HuH-7 (cell line): Measurements from ENCODE around the gene PLP2.

Experiments
- DNase-seq: peaks from one replicate; pipeline ENCODE4 v3.0.0; 2011; ENCODE audit warnings: low spot score

PLP2 gene

DNA sequence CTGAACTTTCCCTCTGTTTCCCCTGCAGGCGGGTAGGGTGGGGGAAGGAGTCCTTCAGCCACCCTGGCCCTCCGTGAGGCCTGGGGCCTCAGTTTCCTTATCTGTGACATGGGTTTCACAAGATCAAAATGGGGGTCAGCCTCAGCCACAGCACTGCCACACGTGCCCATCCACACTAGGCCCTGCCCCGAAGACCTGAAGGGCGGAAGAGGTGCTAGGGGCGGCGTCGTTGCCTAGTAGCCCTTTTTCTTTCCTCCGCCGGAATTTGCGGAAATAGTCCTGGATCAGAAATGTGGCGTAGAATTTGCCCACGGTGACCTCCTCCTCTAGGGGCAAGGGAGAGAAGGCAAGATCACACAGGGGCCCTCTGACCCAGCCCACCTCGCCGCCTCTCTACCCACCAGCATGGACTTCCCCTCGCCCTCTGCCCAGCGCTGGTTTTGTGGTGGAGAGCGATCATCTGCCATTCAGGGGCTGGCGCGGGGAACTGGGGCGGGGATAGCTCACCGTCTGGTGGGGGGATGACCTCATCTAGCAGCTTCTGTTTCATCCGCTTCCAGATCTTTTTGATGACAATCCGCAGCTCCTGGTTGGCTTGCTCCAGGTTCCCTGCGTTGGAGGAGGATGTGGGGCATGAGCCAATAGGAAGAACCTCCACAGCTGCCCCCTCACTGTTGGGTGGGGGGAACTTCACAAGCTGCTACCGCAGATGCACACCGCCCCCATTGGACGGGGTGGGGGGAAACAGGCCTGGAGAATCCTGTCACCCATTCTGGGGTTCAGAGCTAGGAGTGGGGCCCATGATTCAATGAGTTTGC, 37.9 kb downstream of the PLP2 start:
- DNase-seq = no peak

DNA sequence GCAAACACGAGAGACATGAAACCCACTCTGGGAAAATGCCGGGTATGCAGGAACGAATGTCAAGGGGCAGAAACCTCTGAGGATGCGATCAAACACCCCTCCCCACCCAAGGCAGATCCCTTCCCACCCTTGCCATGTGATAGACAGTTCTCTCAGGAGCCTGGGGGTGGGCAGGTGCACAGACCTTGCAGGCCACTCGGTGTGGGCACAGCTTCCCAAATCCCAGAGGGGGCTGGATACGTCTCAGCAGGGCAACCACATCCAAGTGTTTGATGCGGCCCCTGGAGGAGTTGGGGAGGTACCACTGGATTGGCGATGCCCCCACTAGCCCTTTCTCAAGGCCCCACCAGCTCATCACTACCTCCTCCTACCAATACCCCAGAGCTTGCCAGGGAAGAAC, 38.7 kb downstream of the PLP2 start:
- no peak for DNase-seq

DNA sequence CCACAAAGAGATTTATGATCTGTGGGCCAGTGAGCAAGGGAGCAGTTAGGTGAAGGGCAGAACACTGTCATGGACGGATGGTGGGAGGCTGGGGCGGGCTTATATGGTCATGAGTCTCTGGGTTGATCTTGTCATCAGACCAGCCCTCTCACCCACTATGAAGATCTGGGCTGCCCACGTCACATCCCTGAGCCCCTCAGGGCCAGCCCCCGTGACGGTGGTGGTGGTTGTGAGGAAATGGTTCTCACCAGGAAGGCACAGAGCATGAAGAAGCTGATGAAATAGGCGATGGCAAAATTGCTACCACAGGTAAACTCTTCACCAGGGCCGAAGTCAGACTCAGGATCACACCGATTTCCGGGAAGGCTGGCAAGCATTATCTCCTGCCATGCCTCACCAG, 39.4 kb downstream of the PLP2 start:
- DNase-seq = no peak

DNA sequence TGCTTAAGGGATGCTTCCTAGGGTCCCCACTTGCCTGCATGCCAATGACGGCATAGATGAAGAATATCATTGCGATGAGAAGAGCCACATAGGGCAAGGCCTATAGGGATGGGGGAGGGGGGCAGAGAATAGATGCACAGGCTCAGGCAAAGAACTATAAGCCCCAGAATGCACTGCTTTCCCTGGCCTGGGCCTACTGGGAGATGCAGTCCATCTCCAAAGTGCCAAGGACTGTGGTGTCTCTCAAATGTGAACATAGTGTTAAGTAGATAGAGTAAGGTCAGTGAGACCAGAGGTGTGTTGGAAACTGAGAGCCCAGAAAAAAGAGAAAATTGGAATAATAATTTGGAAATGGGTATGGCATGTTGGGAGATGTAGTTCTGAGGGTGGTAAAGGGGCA, 40.5 kb downstream of the PLP2 start:
- no peak for DNase-seq

DNA sequence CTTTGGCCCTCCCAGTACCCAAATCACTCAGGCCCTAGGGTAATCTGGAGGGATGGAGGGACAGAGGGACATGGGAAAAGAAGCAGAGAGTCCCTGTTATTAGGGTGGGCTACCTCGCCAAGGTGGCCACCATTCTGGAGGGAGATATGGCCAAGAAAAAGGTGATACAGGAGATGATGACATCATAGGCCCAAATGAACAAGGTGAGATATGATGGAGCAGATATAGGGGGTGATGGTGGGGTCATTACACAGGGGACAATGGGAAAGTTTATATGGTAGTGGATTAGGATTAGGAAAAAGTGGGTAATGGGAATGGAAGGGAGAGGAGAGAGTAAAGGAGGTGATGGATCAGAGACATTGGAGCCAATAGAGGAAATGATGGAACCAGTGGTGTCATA, 41.2 kb downstream of the PLP2 start:
- no peak for DNase-seq

DNA sequence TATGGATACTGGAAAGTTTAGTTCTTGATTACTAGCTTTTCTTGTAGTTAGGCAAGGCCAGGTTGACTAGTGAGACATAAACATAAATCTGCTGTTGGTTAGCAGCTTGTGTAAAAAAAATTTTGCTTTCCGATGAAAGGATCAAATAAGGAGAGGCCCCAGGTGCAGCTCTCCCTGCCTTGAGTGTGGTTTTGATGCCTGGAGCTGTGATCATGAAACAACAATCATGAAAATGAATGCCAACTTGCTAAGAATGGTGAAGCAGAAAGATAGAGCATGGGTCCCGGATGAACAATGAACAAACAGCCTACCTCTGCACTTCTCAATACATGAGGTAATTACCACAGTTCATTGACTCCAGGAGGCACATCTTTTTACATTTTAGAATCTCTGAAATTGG, 42.7 kb downstream of the PLP2 start:
- DNase-seq = no peak

DNA sequence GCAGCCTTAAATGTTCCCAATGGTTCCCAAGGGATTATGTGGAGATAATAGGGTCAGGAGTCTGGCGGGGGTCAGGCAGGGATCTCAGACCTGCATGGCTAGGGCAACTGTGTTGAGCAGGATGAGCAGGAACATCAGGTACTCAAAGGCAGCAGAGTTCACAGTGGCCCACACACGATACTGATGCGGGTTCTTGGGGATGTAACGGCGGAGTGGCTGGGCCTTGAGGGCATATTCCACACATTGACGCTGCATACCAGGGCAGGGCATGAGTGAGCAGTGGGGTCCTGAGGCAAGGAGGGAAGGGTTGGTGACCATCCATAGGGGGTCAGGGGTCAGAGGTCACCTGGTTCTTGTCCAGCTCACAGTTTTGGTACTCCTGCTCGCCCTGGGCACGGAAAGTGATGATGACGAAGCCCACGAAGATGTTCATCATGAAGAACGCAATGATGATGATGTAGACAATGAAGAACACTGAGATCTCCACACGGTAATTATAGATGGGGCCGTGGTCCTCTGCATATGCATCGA, 43.4 kb downstream of the PLP2 start:
- DNase-seq = no peak

DNA sequence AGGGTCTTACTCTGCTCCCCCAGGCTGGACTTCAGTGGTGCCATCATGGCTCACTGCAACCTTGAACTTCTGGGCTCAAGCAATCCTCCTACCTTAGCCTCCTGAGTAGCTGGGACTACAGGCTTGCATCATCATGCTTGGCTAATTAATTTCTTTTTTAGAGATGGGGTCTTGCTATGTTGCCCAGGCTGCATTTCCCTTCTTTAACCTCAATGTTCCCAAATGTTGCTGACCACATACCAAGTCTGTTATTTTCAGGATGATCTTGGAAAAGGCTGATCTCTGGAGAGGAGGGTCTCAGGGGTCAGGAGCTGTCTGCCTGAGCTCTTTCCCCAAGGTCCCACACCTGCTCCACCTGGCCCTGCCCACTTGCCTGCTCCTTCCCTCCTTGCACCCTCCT, 48.4 kb downstream of the PLP2 start:
- no peak for DNase-seq

DNA sequence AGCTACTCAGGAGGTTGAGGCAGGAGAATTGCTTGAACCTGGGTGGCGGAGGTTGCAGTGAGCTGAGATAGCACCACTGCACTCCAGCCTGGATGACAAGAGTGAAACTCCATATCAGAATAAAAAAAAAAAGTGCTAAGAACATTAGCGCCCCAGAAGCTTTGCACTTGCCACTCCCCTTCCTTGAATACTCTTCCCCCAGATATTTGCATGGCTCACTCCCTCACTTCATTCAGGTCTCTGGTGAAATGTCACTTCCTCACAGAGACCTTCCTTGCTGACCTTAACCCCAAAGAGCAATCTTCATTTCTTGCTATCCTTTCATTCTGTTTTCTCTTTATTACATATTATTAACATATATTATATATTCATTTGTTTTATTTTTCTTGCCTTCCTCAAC, 50.2 kb downstream of the PLP2 start:
- no peak for DNase-seq
